Posterior cingulate gyrus (tissue), 11 donors: Measurements from ENCODE around the gene GALR2.

Experiments used
- DNase-seq, 10 donors: peaks; one replicate each; pipeline versions ENCODE4 v3.0.0 to v3.0.0-alpha.2; 2020 to 2021; ENCODE audit warnings: mixed read lengths in 3 of 10
- intact Hi-C: fragments of 100-400 bp; cut with DNase I; formaldehyde crosslinking; loops from one replicate; pipeline ENCODE4 v1.15.1; 2023

Gene GALR2

DNA sequence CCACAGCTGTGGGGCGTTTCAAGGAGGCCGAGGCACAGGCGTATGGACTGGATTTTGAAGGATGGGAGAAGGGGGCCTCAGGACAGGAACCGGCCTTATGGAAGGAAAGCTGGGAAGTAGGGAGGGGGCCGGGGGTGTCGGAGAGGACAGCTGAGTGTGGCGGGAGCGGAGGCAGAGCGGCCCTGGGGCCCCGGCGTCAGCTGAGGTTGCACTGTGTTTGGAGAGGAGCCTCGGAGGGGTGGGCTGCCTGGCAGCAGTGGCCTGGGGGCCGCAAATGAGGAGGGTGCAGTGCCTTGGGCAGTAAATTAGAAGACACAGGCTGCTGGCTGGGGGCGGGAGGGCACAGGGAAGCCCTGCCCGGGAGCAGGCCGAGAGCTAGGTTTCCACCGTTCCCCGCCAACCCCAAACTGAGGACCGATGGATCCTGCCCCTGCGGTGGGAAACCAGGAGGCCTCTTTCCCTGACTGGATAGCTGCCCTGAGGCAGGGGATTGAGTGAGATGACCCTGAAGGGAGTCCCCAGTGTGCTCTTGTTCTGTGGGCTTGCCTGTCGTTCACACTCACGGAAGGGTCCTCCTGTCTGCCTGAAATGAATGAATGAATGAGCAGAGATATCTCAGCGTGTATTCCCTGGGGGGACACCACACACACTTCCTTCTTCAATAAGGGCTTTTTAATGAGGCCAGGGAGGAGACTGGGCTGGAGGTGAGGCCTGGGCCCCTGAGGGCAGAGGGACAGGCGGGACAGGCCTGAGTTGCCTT, 48.0 kb downstream of the GALR2 start:
- DNase-seq, result peak in 2 of 10 donors; percentile 65
- intact Hi-C loops, result no loop called here

DNA sequence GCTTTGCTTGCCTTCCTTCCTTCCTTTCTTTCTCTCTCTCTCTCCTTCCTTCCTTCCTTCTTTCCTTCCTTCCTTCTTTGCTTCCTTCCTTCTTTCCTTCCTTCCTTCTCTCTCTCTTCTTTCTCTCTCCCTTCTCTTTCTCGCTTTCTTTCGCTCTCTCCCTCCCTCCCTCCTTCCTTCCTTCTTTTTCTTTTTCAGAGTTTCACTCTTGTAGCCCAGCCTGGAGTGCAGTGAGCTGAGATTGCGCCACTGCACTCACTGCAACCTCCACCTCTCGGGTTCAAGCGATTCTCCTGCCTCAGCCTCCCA, 48.6 kb downstream of the GALR2 start:
- no peak for DNase-seq
- intact Hi-C loops, result no loop called here

DNA sequence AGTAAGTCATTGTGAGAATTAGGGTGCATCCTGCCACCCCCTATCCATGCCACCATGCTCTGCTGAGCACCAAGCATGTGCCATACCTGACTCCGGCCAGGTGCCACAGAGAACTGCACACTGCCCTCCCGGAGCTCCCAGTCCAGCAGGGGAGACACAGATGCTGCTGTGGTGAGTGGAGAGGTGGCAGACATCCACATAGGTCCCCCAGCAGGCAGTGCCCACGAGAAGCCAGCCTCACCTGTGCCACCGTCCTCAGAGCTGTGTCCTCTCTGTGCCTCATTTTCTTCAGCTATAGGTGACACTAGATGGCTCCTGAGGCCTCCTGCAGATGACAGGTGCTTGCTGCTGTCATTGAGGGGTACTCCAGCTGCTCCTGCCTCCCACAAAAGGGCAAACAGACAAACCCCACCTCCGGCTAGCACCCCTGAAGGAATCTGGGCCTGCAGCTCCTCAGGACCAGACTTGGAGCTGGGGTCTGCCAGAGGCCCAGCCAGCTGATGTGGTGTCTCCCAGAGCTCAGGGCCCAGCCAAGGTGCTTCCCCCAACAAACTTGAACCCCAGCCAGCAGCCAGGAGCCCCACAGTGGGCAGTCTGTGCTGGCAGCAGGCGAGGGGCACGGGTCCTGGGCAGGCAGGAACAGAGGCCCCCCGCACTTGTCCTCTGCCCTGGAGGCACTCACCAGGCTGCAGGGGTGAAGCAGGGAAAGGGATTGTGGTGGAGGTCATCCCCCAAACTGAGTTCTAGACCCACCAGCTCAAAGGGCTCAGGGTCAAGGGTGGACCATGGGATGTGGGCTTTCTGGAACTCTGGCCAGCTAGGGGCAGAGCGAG, 49.4 kb downstream of the GALR2 start:
- DNase-seq, result peak in 1 of 10 donors; percentile 49
- intact Hi-C loops, result no loop called here

DNA sequence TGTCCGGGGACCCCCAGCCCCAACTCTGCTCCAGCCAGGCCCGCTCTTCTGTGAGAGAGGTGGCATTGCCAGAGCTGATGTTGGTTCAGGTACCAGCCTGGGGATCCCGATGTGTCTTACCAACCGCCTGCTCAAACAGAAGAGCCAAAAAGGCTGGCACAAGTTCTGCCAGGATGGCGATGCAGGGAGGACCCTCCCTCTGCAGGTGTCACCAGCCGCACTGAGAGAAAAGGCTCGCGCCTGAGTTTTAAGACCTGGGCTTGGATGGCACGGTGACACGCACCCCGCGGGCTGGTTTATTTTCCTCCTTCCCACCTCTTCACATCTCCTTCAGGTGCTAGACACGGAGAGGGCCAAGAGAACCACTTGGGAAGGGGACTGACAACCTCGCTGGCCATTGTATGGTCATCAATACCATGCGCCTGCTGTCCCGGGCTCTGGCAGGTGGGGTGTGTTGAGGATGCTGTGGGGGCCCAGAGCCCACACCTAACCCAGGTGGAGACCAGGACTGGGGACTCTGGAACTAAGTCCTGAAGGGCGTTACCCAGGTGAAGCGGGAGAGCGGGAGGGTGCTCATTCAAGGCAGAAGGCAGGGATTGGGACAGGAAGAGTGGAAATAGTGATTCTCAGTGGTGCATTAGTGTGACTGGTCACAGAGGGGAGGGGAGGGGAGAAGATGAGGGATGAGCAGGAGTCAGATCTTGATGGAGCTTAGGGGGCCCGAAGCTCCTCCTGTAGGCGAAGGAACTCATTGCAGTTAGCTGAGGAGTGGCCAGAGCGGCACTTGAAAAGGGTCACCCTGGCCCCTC, 50.2 kb downstream of the GALR2 start:
- intact Hi-C loops, result no loop called here
- DNase-seq, result peak in 1 of 10 donors; percentile 56

DNA sequence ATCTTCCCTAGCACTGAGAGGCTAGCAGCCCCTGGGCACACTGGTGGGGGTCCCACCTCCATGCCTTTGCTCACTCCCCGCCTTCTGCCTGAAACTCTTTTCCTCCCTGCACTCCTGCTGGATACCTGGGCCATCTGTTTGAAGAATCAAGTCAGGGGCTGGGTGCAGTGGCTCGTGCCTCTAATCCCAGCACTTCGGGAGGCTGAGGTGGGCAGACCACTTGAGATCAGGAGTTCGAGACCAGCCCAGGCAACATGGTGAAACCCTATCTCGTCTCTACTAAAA, 50.8 kb downstream of the GALR2 start:
- intact Hi-C loops, result no loop called here
- DNase-seq, result peak in 1 of 10 donors; percentile 44

DNA sequence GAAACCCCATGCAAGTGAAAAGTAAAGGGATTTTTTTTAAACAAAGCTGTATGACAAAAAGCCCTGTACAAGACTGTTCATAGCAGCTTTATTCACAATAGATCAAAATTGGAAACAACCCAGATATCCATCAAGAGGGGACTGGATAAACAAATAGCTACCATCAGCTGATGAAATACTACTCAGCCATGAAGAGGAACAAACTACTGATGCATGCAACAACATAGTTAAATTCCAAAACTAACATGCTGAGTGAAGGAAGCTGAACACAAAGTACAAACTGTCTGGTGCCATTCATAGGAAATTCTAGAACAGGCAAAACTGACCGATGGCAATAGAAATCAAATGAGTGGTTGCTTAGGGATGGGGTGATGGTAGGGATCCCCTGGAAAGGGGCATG, 51.3 kb downstream of the GALR2 start:
- intact Hi-C loops, result no loop called here
- DNase-seq, result no peak
